HUES64 (cell line): Measurements from ENCODE around the gene RUVBL2.

Experiments
- H3K27ac ChIP-seq: 2 replicates; pipeline ENCODE4 v1.7.0; 2013; ENCODE audit warnings: low read depth, low read length, inconsistent platforms
- H3K27me3 ChIP-seq: 2 replicates; pipeline ENCODE4 v1.6.1; 2013; ENCODE audit warnings: mild to moderate bottlenecking, low read length; ENCODE audit not compliant: insufficient read depth
- H3K36me3 ChIP-seq: 2 replicates; pipeline ENCODE4 v1.6.1; 2013; ENCODE audit warnings: mild to moderate bottlenecking, low read length; ENCODE audit not compliant: insufficient read depth
- H3K4me1 ChIP-seq: 2 replicates; pipeline ENCODE4 v1.6.1; 2013; ENCODE audit warnings: mild to moderate bottlenecking, low read length, moderate library complexity; ENCODE audit not compliant: insufficient read depth
- H3K4me3 ChIP-seq: 2 replicates; pipeline ENCODE4 v1.5.1; 2013; ENCODE audit warnings: mild to moderate bottlenecking, low read length, moderate library complexity
- H3K9ac ChIP-seq: 2 replicates; pipeline ENCODE4 v1.6.1; 2013; ENCODE audit warnings: mild to moderate bottlenecking, low read depth, low read length
- H3K9me3 ChIP-seq: 2 replicates; pipeline ENCODE4 v1.6.1; 2013; ENCODE audit warnings: low read depth, low read length; ENCODE audit not compliant: insufficient read depth
- WGBS: fragments of 150-250, 120-280 bp; methylation state at CpG from one replicate; pipeline ENCODE4 v1.1.7; 2013; ENCODE audit warnings: missing lambda C conversion rate; 5-methylcytosine and 5-hydroxymethylcytosine counted together

Gene RUVBL2

GRCh38 chr19:49057636-49058234, 64.0 kb downstream of the RUVBL2 start, which contains the start of gene CGB7:
Gene CGB7 (minus strand): TSS chr19:49057749. CDS start chr19:49055375, 2,374 bp downstream.
- peaks cover 53% of the 10 kb centered on the region for H3K27me3 ChIP-seq
- H3K9ac ChIP-seq: no peak within 1 kb of the TSS
- 0 out of 2 replicates have a peak, but pooled peaks cover 3% of the 10 kb centered on the region for H3K4me1 ChIP-seq
- no peaks in the 10 kb centered on the region for H3K36me3 ChIP-seq
- WGBS: 13% methylated on average over 38 of the region's 38 CpGs
- H3K9me3 ChIP-seq: no peaks in the 10 kb centered on the region
- H3K4me3 ChIP-seq: peak within 1 kb of the TSS; percentile 63
- no peak within 1 kb of the TSS for H3K27ac ChIP-seq

GRCh38 chr19:49058562-49058961, 64.9 kb downstream of the RUVBL2 start:
- Histone ChIP-seq H3K27me3 (peaks cover 53% of the 10 kb centered on the region), H3K9me3 (no peaks in the 10 kb centered on the region), H3K4me3 (no peak overlapping the region), H3K4me1 (0 out of 2 replicates have a peak, but pooled peaks cover 3% of the 10 kb centered on the region), H3K9ac (no peak overlapping the region), H3K36me3 (no peaks in the 10 kb centered on the region), H3K27ac (no peak overlapping the region)
- 80% methylated on average over 10 of the region's 10 CpGs for WGBS

GRCh38 chr19:49059053-49059452, 65.4 kb downstream of the RUVBL2 start:
- peaks cover 53% of the 10 kb centered on the region for H3K27me3 ChIP-seq
- no peaks in the 10 kb centered on the region for H3K9me3 ChIP-seq
- H3K4me3 ChIP-seq: no peak overlapping the region
- H3K36me3 ChIP-seq: no peaks in the 10 kb centered on the region
- H3K27ac ChIP-seq: no peak overlapping the region
- peaks cover 7% of the 10 kb centered on the region; the same call in 1 of the 2 replicates for H3K4me1 ChIP-seq
- 89% methylated on average over 9 of the region's 9 CpGs for WGBS
- H3K9ac ChIP-seq: no peak overlapping the region

GRCh38 chr19:49061000-49061399, 67.3 kb downstream of the RUVBL2 start:
- 96% methylated on average over 2 of the region's 2 CpGs for WGBS
- Histone ChIP-seq H3K27me3 (peaks cover 49% of the 10 kb centered on the region), H3K27ac (no peak overlapping the region), H3K36me3 (no peaks in the 10 kb centered on the region), H3K4me3 (no peak overlapping the region), H3K9ac (no peak overlapping the region), H3K4me1 (peaks cover 19% of the 10 kb centered on the region), H3K9me3 (no peaks in the 10 kb centered on the region)

- WGBS: 84% methylated on average over 25 of the region's 25 CpGs
- H3K9me3 ChIP-seq: no peaks in the 10 kb centered on the region
Observed at GRCh38 chr19:49061445-49061844, 67.8 kb downstream of the RUVBL2 start.

GRCh38 chr19:49064029-49064629, 70.4 kb downstream of the RUVBL2 start:
- Histone ChIP-seq H3K9me3 (no peaks in the 10 kb centered on the region), H3K27ac (no peak overlapping the region), H3K4me1 (peaks cover 20% of the 10 kb centered on the region), H3K9ac (no peak overlapping the region), H3K36me3 (no peaks in the 10 kb centered on the region), H3K4me3 (peak overlapping the region; percentile 49), H3K27me3 (peaks cover 43% of the 10 kb centered on the region)
- WGBS: 58% methylated on average over 10 of the region's 10 CpGs

More at GRCh38 chr19:49061445-49061844, 67.8 kb downstream of the RUVBL2 start:
- Histone ChIP-seq H3K36me3 (no peaks in the 10 kb centered on the region), H3K9ac (no peak overlapping the region), H3K27ac (no peak overlapping the region), H3K4me3 (no peak overlapping the region), H3K27me3 (peaks cover 49% of the 10 kb centered on the region), H3K4me1 (peaks cover 23% of the 10 kb centered on the region)

- H3K4me1 ChIP-seq: peaks cover 20% of the 10 kb centered on the region
- H3K27ac ChIP-seq: no peak within 1 kb of the TSS; the same call in 1 of the 2 replicates
- H3K36me3 ChIP-seq: no peaks in the 10 kb centered on the region
- peaks cover 45% of the 10 kb centered on the region for H3K27me3 ChIP-seq
- H3K9me3 ChIP-seq: no peaks in the 10 kb centered on the region
- peak within 1 kb of the TSS; percentile 49 for H3K4me3 ChIP-seq
- H3K9ac ChIP-seq: no peak within 1 kb of the TSS
- WGBS: 2% methylated on average over 47 of the region's 53 CpGs
Observed at GRCh38 chr19:49064768-49065611, 71.3 kb downstream of the RUVBL2 start, which contains the start of gene NTF4. Gene NTF4 (minus strand): TSS chr19:49064818. CDS start chr19:49061997, 2,821 bp downstream.
